Measurements from ENCODE around the gene PHACTR4.

The PHACTR4 gene

GRCh38 chr1:28505406-28506187 lies 136.1 kb downstream of the PHACTR4 start, which contains the start of gene RCC1:
Gene RCC1 (plus strand): TSS chr1:28506043. CDS start chr1:28529867, 23,824 bp downstream.
- H3K27ac ChIP-seq: peak within 1 kb of the TSS; percentile 56
- peak within 1 kb of the TSS; percentile 86 for H3K4me3 ChIP-seq (ENCODE audit: low read depth, low read length)
- peak within 1 kb of the TSS; percentile 90 for H2AFZ ChIP-seq
- peak within 1 kb of the TSS; percentile 67 for H3K9ac ChIP-seq
- no peaks in the 10 kb centered on the region for H3K27me3 ChIP-seq (ENCODE audit: control insufficient read depth, insufficient read depth, low read length)
- peak within 1 kb of the TSS; percentile 64 for H3K4me2 ChIP-seq (ENCODE audit: low read length)
- H3K4me1 ChIP-seq: no peaks in the 10 kb centered on the region
- TF ChIP-seq CTCF (IDR thresholded peaks at IDR 0.05): no peak
- no peaks in the 10 kb centered on the region for H3K36me3 ChIP-seq (ENCODE audit: control insufficient read depth, insufficient read depth, low read length)
- H3K9me3 ChIP-seq (ENCODE audit: control insufficient read depth, low read length): no peaks in the 10 kb centered on the region
- no peaks in the 10 kb centered on the region for H3K79me2 ChIP-seq

- Histone ChIP-seq H3K36me3 (ENCODE audit: control insufficient read depth, insufficient read depth, low read length) (no peaks in the 10 kb centered on the region), H2AFZ (no peak overlapping the region), H3K9me3 (ENCODE audit: control insufficient read depth, low read length) (no peaks in the 10 kb centered on the region), H3K4me2 (ENCODE audit: low read length) (peak overlapping the region; percentile 64), H3K27ac (peak overlapping the region; percentile 56), H3K4me3 (ENCODE audit: low read depth, low read length) (peak overlapping the region; percentile 86), H3K79me2 (no peaks in the 10 kb centered on the region), H3K4me1 (no peaks in the 10 kb centered on the region), H3K9ac (no peak overlapping the region), H3K27me3 (ENCODE audit: control insufficient read depth, insufficient read depth, low read length) (no peaks in the 10 kb centered on the region)
- TF ChIP-seq CTCF (IDR thresholded peaks at IDR 0.05): no peak
Observed at GRCh38 chr1:28506907-28507246, 137.3 kb downstream of the PHACTR4 start.

GRCh38 chr1:28507247-28507645 lies 137.7 kb downstream of the PHACTR4 start:
- H3K27me3 ChIP-seq (ENCODE audit: control insufficient read depth, insufficient read depth, low read length): no peaks in the 10 kb centered on the region

GRCh38 chr1:28507646-28508434 lies 138.3 kb downstream of the PHACTR4 start:
- no peak overlapping the region for H3K4me3 ChIP-seq (ENCODE audit: low read depth, low read length)
- no peaks in the 10 kb centered on the region for H3K36me3 ChIP-seq (ENCODE audit: control insufficient read depth, insufficient read depth, low read length)

More at GRCh38 chr1:28507247-28507645, 137.7 kb downstream of the PHACTR4 start:
- Histone ChIP-seq H3K4me2 (ENCODE audit: low read length) (peak overlapping the region; percentile 64), H3K36me3 (ENCODE audit: control insufficient read depth, insufficient read depth, low read length) (no peaks in the 10 kb centered on the region), H3K79me2 (no peaks in the 10 kb centered on the region), H3K9ac (no peak overlapping the region), H3K9me3 (ENCODE audit: control insufficient read depth, low read length) (no peaks in the 10 kb centered on the region), H2AFZ (no peak overlapping the region), H3K27ac (no peak overlapping the region), H3K4me3 (ENCODE audit: low read depth, low read length) (peak overlapping the region; percentile 86), H3K4me1 (no peaks in the 10 kb centered on the region)
- TF ChIP-seq CTCF (IDR thresholded peaks at IDR 0.05): no peak

More at GRCh38 chr1:28507646-28508434, 138.3 kb downstream of the PHACTR4 start:
- Histone ChIP-seq H3K27ac (no peak overlapping the region), H3K4me1 (no peaks in the 10 kb centered on the region), H3K79me2 (no peaks in the 10 kb centered on the region), H3K9me3 (ENCODE audit: control insufficient read depth, low read length) (no peaks in the 10 kb centered on the region), H3K9ac (no peak overlapping the region), H2AFZ (no peak overlapping the region), H3K27me3 (ENCODE audit: control insufficient read depth, insufficient read depth, low read length) (no peaks in the 10 kb centered on the region), H3K4me2 (ENCODE audit: low read length) (peak overlapping the region; percentile 64)
- no peak for TF ChIP-seq CTCF (IDR thresholded peaks at IDR 0.05)

Data from parathyroid adenoma (tissue), 2 donors.